Endothelial cell of umbilical vein (primary cell): ENCODE measurements around the gene LRRK1.

Experiments used
- CTCF ChIP-seq, 2 donors: IDR thresholded peaks; 1 replicate in 1 of 2; 2 replicates in 1 of 2; pipeline ENCODE4 v1.5.1; 2011; ENCODE audit warnings: low read length in 2 of 2, mild to moderate bottlenecking in 2 of 2, moderate library complexity in 2 of 2, control low read depth in 1 of 2, inconsistent platforms in 1 of 2, low read depth in 1 of 2; ENCODE audit not compliant: insufficient read depth in 1 of 2; ENCODE audit errors: extremely low read depth in 1 of 2
- EZH2 ChIP-seq: IDR thresholded peaks from 2 replicates; pipeline ENCODE4 v1.6.1; 2012; ENCODE audit warnings: borderline replicate concordance, low read depth, mild to moderate bottlenecking, moderate library complexity, low read length, inconsistent platforms; ENCODE audit not compliant: severe bottlenecking
- GATA2 ChIP-seq: IDR thresholded peaks from 2 replicates; pipeline ENCODE4 v1.7.0; 2011; ENCODE audit warnings: low read depth, mild to moderate bottlenecking, moderate library complexity, mixed read lengths, low read length; ENCODE audit not compliant: insufficient read length, insufficient read depth
- POLR2A ChIP-seq: IDR thresholded peaks from 2 replicates; pipeline ENCODE4 v1.6.1; 2012; ENCODE audit warnings: low read depth, mild to moderate bottlenecking, control low read depth, low read length
- POLR2AphosphoS5 ChIP-seq: IDR thresholded peaks from 2 replicates; pipeline ENCODE4 v1.6.1; 2012; ENCODE audit warnings: low read depth, mild to moderate bottlenecking, control low read depth, low read length, moderate library complexity; ENCODE audit not compliant: insufficient read depth
- TF ChIP-seq, protein P1 (sequence below): IDR thresholded peaks from 2 replicates; pipeline ENCODE4 v1.6.1; 2011; ENCODE audit not compliant: insufficient read depth, insufficient read length

DNA sequence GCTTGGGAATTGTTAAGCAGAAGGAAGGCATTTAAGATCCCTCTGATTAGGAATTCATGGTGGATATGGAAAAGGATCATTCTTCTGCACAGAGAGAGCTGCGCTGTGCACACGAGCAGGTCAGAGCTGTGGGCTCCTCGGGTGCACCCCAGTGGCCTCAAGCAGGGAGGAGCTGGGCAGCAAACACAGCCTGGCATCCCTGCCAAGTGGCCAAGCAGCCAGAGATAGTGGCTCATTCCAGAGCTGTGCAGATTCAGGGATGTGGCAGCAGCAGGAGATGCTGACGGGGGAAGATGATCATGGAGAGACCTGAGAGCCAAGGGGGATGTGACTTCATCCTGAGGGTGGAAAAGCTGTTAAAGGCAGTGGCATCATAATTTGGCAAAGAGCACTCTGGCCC is 55.9 kb downstream of the LRRK1 start:
- TF ChIP-seq POLR2AphosphoS5 (no peak), POLR2A (no peak), CTCF (IDR thresholded peaks at IDR 0.05; ENCODE audit: extremely low read depth in 1 of 2, insufficient read depth in 1 of 2, low read depth in 1 of 2, low read length in 2 of 2) (no peak), EZH2 (no peak), GATA2 (no peak)
- TF ChIP-seq, protein P1, sequence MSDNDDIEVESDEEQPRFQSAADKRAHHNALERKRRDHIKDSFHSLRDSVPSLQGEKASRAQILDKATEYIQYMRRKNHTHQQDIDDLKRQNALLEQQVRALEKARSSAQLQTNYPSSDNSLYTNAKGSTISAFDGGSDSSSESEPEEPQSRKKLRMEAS: no peak
